GM19372 (cell line): ENCODE results near the gene EIF4G2.
"Not testable (repeated sequence)": the region's sequence is repeated elsewhere in the genome, so short reads cannot be mapped to it uniquely, and the experiment has no call there.

Experiments used
- ATAC-seq: cut with Tn5 transposase; IDR thresholded peaks from one replicate; pipeline ENCODE4 v1.9.1; 2021; ENCODE audit warnings: mild to moderate bottlenecking, low read depth, moderate library complexity; ENCODE audit not compliant: unreplicated experiment

The EIF4G2 gene

DNA sequence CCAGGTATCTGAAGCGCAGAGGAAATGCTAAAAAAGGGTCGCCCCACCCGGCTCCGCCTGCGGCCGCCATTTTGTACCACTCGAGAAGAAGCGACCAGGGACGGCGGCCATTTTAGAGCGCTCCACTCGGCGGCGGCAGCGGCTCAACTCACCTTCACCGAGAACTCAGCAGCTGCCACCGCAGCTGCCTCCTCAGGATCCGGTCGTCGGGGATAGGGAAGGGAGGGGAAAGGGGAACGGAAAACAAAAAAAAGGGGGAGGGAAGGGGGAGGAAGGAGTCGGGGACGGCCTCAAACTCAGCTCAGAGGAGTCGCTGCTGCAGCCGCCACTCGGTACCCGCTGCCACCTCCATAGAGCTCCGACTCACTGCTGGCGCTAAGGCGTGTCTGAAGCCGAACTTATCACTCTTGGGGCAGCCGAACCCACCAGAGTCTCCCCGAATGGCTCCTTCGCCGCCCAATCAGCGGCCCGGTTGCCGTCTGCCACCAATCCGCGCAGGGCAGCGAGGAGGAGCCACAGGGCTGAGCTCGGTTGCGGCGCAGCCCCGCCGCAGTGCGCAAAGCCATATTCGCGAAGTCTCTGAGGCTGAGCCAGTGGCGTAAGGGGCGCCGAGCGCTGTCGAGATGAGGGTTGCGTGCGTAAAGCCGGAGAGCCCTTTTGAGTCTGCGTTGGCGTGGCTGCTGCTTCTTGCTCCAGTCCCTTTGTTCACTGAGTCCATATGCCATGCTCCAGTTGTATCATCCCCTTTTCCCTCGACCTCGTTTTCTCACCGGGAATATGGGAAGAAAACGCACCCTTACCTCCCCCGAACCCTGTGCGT, at the start of gene EIF4G2:
Gene EIF4G2 (minus strand): TSS at position 374 of the 820 bp plus-strand sequence.
- peak; percentile 92 for ATAC-seq

DNA sequence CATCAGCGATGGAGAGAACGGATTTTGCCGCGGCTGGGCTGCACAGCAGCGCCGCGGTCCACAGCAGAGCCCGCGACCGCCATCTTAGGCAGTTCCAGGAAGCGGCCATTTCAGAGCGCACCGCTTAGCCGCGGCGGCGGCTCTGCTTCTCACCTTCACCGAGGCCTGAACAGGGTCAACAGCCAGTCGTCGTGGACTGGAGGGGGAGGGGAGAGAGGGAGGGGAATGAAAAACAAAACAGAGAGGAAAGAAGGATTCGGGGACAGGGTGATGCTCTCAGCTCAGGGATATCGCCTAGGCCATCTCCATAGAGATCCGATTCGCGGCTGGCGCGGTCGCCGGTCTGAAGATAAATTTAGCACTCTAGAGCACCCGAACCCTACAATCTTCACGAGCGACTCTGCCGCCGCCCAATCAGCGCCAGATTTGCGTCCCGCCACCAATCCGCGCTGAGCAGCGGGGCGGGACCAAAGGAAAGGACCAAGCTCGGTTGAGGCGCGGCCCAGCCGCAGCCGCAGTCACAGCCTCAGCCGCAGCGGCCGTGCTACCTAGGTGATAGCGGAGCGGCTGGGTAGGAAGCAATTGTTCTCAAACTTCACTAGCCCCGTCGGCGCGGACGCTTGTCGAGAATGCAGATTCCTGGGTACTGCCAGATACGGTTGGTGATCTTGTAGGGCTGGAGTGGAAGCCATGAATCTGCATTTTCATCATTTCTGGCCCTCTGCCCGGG, 49.1 kb upstream of the EIF4G2 start, which contains the start of gene ZBED5:
Gene ZBED5 (minus strand): TSS at position 345 of the 730 bp plus-strand sequence. CDS start 3,108 bp downstream, outside the sequence.
- ATAC-seq: peak; percentile 91

DNA sequence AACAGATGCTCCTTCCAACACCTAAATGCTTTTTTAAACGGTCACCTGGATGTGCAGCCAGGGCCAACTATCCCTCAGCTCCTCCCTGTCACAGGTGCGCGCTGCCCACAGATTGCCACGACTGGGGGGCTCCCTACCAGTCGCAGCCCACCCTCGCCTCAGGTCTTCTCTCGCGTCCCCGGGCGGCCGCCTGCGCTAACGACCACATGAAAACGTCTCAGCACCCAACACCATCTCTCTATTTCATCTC, 48.7 kb upstream of the EIF4G2 start:
- ATAC-seq: peak; percentile 24

DNA sequence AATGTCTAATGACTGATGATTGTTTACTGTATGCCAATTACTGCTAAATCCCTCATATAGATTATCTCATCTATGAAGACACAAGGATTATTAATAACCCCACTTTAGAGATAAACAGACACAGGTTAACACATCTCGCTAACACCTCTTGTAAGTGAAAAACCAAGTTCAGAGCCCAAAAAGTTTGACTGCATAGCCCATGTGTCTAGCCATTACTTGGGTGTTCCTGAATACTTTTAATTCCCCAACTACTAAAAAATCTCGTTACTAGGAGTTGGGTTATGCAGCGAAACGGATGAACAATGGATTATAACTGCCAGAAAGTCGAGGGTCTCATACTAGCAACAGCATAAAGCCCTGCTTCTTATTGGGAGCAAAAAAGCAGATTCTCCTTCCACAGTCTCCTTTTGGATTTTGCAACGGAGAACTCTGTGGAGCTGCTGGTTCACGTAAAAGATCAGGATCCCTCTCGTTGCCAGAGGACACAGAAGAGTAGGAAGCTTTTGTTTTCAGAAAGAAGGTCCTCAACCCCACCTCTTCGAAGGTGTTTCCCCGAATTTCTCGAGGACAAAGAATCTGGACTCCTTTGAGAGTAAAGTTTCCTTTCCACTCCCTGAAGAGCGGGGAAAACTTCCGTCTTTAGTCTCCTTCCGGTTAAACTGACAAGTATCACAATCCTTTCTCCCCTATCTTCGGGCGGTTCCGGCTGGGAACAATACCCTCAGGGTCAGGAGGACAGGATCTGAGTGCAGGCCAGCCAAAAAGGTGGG, 48.1 kb upstream of the EIF4G2 start:
- no peak for ATAC-seq

DNA sequence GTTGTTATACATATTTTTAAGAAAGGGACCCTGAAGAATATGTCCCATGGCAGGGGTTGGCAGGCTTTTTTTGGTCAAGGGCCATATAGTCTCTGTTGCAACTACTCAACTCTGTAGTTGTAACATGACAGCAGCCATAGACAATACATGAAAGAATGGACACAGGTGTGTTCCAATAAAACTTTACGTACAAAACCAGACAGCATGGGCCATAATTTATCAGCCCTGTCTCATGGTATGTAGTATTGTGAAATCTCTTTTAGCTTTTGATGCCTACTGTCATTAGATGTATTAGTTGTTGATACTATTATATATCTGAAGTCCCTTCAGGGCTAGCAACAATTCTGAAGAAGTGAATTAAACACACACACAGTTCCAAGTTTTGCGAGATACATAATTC, 46.6 kb upstream of the EIF4G2 start:
- no peak for ATAC-seq

DNA sequence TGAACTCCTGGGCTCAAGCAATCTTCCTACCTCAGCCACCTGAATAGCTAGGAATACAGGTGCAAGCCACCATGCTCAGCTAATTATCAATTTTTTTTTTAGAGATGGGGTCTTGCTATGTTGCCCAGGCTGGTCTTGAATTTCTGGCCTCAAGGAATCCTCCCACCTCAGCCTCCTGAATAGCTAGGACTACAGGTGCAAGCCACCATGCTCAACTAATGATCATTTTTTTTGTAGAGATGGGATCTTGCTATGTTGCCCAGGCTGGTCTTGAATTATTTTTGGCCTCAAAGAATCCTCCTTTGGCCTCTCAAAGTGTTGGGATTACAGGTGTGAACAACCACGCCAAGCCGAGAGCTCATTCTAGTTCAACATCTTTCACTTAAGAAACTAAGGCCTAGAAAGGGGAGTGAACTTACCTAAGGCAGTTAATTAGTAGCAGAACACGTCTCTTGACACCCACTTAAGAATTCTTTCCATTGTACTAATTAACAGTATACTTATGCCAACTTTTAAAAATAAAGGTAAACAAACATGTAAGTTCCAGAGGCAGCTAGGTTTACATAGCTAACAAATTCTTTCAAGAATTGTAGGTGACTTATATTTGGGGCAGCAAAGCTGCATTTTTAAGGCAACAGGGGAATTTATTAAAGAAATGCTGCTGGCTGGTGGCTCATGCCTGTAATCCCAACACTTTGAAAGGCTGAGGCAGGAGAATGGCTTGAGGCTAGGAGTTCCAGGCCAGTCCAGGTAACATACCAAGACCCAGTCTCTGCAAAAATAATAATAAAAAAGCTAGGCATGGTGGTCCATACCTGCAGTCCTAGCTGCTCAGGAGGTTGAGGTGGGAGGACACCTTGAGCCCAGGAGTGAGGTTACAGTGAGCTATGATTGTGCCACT, 39.5 kb upstream of the EIF4G2 start:
- no peak for ATAC-seq

DNA sequence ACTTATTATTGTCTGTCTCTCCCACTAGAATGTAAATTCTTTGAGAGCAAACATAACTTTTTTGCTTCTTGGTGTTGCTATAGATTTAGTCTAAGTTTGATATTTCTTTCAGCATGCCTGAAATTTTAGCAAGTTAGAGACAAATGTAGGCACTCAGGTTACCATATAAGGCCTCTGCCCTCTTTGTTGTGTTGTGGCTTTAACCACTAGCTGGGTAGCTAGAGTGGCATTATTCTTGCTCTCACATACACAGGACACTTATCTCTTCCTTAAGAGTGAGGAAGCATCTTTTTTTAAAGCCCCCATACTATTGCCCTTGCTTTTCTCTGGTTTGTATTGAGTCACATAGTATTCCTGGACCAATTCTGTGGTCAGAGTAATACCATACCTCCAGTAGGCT, 37.9 kb upstream of the EIF4G2 start:
- no peak for ATAC-seq

DNA sequence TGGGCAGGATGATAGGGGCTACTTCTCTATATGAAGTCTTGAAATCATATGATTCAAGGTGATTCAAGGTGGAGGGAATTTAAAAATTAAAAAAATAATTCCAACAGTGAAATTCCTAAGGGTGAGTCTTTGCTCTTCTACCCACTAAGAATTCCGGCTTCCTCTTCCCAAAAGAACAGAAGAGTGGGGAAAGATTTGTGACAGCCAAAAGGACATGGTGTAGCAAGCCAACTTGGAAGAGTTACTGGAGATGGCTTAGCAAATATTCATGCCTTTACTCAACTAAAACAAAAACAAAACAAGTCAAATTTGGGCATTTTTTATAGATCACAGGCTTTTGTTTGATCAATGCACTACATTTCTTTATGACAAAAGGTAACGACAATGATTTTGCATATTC, 36.9 kb upstream of the EIF4G2 start:
- ATAC-seq: no peak

DNA sequence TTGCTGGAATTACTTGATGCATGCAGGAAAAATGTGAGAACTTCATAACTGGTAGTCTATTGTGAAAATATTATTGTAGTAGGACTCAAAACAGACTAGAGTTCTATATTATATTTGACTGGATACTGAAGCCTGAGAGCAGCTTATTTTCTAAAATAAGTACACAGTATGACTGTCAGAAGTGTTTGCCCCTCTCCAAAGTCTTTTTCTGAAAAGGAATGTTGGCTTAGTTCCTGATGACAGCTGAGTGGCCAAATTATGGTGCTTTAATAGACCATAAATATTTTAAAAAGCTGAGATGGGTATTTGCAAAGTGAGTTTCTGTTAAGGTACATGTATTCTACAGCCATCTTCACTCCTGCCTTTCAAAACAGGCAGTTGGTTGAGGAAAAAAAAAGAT, 36.1 kb upstream of the EIF4G2 start:
- no peak for ATAC-seq

DNA sequence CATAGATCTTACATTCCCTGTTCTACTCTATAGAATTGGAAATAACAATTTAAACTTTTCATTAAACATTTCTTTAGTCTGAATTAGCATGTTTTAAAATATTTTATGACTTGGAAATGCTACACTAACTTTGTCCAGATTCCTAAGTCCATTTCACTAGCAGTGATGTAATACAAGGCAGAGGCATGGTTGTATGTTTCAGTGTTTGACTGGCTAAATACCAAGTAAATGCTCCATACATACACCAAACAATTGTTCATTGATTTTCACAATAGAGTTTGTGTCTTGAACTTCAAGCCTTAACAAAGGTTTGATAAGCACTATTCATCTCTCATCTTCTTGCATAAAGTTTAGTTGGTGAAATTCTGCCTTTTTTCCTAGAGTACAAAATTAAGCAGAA, 35.6 kb upstream of the EIF4G2 start:
- no peak for ATAC-seq

DNA sequence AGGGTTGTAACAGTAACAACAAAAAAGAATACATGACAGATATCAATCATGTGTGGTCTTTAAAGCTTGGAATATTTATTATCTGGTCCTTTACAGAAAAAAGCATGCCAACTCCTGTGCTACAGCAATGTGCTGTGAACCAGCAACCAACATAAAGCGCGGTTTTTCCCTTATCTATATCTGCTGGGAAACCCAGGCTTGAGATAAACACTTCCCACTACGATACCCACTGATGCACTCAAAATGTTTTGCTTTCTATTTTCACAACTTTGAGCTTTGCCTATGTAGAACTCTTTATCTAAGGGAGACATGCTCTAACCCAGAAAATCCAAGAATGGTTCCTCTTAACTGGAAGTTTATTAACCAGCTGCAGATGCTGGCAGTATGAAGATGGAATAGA, 30.2 kb upstream of the EIF4G2 start:
- ATAC-seq: no peak

DNA sequence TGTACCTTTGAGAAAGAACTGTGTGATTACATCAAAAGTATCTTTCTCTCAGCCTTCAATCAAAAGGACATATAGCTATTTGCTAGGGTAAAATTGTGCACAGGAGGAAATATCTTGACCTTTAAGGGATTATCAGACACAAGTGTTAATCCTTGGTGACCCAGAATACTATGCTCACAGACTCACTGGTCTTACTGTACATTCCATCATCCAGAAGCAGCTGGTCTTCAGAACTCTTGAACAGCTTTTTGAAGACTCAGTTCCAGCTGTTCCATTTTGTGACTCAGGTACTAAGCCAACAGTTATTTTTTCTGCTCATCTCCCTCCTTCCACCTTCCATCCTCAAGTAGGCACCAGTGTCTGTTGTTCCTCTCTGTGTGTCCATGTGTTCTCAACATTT, 29.4 kb upstream of the EIF4G2 start:
- no peak for ATAC-seq

DNA sequence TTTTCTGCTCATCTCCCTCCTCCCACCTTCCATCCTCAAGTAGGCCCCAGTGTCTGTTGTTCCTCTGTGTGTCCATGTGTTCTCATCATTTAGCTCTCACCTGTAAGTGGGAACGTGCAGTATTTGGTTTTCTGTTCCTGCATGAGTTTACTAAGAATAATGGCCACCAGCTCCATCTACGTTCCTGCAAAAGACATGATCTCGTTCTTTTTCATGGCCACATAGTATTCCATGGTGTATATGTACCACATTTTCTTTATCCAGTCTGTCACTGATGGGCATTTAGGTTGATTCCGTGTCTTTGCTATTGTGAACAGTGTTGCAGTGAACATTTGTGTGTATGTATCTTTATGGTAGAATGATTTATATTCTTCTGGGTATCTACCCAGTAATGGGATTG, 28.2 kb upstream of the EIF4G2 start:
- not testable (repeated sequence) for ATAC-seq

DNA sequence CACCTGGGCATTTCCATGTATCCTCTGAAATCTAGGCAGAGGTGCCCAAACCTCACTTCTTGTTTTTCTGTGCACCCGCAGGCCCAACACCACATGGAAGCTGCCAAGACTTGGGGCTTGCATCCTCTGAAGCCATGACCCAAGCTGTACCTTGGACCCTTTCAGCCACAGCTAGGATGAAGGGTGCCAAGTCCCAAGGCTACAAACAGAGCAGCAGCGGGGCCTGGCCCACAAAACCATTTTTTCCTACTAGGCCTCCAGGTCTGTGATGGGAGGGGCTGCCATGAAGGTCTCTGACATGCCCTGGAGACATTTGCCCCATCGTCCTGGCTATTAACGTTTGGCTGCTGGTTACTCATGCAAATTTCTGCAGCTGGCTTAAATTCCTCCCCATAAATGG, 20.4 kb upstream of the EIF4G2 start:
- ATAC-seq: no peak

DNA sequence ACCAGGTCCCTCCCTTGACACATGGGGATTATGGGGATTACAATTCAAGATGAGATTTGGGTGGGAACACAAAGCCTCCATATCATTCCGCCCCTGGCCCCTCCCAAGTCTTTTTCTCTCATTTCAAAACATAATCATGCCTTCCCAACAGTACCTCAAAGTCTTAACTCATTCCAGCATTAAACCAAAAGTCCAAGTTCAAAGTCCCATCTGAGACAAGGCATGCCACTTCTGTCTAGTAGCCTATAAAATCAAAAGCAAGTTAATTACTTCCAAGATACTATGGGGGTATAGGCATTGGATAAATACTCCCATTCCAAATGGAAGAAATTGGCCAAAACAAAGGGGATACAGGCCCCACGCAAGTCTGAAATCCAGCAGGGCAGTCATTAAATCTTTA, 19.7 kb upstream of the EIF4G2 start:
- ATAC-seq: no peak

DNA sequence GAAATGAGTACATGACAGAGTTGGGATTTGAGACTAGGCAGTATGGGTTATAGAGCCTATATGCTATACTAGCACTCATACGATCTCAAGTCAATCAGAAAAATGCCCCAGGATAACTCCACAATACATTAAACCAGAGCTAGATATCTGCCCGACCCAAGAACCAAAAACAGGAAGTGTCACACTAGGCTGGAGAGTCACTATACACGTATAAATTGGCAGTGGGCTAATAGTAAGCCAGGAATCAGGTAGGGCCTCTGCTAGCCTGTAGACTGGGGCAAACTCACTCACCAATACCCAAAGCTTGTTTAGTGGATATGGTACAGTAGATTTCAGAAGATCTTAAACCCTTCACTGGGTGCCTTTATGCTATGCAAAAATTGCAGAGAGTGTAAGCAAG, 16.2 kb upstream of the EIF4G2 start:
- no peak for ATAC-seq

DNA sequence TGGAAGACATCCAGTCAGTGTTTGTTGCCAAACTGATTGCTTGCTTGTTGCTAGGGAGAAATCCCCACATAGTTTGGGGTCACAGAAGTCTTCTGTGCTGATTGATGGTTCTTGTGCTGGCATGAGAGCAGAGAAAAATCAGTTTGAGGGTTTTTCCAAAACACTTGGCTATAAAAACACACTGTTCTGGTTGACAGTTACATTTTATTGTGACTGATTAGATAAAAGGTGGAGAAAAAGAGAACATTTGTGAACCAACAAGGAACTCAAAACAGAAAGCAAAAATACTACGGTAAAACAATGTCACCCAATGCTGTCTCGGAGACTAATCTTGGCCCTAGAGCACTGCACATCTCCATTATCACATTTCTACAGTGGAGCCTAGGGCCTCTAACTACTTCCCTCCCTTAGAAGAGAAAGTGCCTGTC, 14.4 kb upstream of the EIF4G2 start:
- ATAC-seq: no peak

DNA sequence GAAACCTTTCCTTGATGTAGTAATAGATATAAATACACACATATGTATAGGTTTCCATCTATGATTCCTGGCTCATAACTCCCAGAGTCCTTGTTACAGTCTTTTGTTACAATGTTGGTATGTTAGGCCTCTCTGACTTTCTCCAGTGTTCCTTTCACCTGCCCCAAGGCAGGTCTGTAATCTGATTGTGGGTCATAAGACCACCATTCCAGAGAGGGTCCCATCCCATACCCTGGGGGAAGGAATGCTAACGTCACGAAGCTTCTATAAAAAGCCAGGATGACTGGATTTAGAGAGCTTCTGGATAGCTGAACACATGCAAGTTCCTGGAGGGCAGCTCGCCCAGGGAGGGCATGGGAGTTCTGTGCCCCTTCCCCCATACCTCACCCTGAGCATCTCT, 13.8 kb upstream of the EIF4G2 start:
- not testable (repeated sequence) for ATAC-seq

DNA sequence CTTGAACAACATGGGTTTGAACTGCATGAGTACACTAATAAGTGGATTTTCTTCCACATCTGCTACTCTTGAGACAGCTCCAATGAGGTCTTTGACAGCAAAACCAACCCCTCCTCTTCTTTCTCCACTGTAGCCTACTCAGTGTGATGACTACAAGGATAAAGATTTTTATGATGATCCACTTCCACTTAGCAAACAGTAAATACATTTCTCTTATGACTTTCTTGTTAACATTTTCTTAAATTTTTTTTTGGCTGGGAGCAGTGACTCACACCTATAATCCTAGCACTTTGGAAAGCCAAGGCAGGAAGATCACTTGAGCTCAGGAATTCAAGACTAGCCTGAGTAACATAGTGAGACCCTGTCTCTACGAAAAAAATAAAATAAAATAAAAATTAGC, 9.9 kb upstream of the EIF4G2 start:
- no peak for ATAC-seq

DNA sequence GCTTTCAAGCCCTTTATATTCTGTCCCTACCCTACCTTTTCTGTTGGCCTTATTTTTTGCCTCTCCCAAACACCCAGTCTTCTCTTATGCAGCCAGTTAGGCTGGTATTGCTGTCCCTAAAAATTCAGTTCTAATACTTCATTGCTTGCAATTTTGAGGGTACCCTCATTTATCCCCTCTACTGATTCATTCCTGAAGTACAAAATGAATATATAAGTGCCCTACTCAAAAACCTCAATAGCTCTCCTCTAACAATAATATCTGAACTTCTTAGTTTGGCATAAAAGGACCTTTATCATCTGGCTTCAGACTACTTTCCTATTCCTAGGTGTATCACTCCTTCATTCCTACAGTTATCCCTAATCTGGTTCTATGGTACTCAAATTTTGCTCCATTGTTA, 5.2 kb upstream of the EIF4G2 start:
- no peak for ATAC-seq
